Hepatocyte (in vitro differentiated cells): ENCODE measurements around the gene CCNG2.

ENCODE experiments used
- EZH2 ChIP-seq: fragments of 200-600 bp; sonication (generic); IDR thresholded peaks from 2 replicates; pipeline ENCODE4 v1.6.1; 2016; ENCODE audit warnings: antibody characterized with exemption, mild to moderate bottlenecking, borderline replicate concordance
- EZH2phosphoT487 ChIP-seq: fragments of 200-600 bp; sonication (generic); IDR thresholded peaks from one replicate; pipeline ENCODE4 v1.6.1; 2018; ENCODE audit warnings: antibody characterized with exemption, mild to moderate bottlenecking, low read depth, moderate library complexity; ENCODE audit not compliant: unreplicated experiment, severe bottlenecking
- TF ChIP-seq, protein P1 (sequence below): fragments of 200-600 bp; sonication (generic); IDR thresholded peaks from 2 replicates; pipeline ENCODE4 v1.5.1; 2016; ENCODE audit warnings: antibody characterized with exemption, mild to moderate bottlenecking; ENCODE audit not compliant: poor library complexity

DNA sequence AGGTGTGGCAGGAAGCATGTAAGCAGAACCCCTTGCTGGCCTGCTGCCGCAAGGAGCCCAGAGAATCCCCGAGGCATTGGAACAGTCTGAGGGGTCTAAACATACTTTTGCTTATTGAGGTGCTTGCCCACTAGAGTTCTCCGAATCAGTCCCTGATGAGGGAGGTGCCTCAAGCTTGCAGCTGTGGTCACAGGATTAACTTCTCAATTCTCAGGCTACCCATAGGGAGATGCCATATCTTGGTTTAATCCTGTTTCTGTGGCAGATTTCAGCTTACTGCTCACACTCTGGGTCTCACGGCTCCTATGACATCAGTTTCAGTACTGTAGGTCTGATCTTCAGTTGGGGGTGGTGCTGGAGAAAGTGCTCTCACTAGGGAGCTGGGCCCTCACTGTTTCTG is 39.9 kb downstream of the CCNG2 start:
- TF ChIP-seq, protein P1, sequence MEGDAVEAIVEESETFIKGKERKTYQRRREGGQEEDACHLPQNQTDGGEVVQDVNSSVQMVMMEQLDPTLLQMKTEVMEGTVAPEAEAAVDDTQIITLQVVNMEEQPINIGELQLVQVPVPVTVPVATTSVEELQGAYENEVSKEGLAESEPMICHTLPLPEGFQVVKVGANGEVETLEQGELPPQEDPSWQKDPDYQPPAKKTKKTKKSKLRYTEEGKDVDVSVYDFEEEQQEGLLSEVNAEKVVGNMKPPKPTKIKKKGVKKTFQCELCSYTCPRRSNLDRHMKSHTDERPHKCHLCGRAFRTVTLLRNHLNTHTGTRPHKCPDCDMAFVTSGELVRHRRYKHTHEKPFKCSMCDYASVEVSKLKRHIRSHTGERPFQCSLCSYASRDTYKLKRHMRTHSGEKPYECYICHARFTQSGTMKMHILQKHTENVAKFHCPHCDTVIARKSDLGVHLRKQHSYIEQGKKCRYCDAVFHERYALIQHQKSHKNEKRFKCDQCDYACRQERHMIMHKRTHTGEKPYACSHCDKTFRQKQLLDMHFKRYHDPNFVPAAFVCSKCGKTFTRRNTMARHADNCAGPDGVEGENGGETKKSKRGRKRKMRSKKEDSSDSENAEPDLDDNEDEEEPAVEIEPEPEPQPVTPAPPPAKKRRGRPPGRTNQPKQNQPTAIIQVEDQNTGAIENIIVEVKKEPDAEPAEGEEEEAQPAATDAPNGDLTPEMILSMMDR = no peak
- TF ChIP-seq EZH2 = no peak
- no peak for TF ChIP-seq EZH2phosphoT487
